ENCODE measurements around the gene FXYD1. TPM values are rescaled to one million over a fixed set of nuclear protein-coding genes. Genes with fewer than 3 reads are reported as not detected.
A peak's percentile ranks its signal among the peaks of the same experiment; 100 is the strongest.

Gene FXYD1
- total RNA-seq, 4 donors from 2014 or later: 215 to 235 (median 225) TPM

- peak overlapping the region in 3 of 4 donors; percentile 7 to 93 (median 75) for H3K27ac ChIP-seq
- no peaks in the 10 kb centered on the region for H3K36me3 ChIP-seq
- ATAC-seq (no peak), DNase-seq (no peak)
- intact Hi-C loops (cut with DNase I; ENCODE audit: low total_unique reads): no loop called here
- no peak for TF ChIP-seq CTCF (IDR thresholded peaks at IDR 0.05 in 4 of 5, conservative IDR thresholded peaks at IDR 0.05 in 1 of 5)
- TF ChIP-seq POLR2A (IDR thresholded peaks at IDR 0.05): no peak
- H3K4me3 ChIP-seq: no peak overlapping the region
- H3K9me3 ChIP-seq: no peaks in the 10 kb centered on the region
- no peaks in the 10 kb centered on the region for H3K27me3 ChIP-seq
- in situ Hi-C loops (cut with MboI; ENCODE audit: low sequenced_read_pairs in 4 of 4): no loop called here
- H3K4me1 ChIP-seq: peaks cover 19 to 35% of the 10 kb centered on the region in 2 donors
These were observed 19.5 kb upstream of the FXYD1 start for GRCh38 chr19:35119091-35119490.

- no peak for DNase-seq
- TF ChIP-seq POLR2A (IDR thresholded peaks at IDR 0.05): no peak
- peak overlapping the region; percentile 48 to 93 (median 83) for H3K27ac ChIP-seq
These were observed 19.0 kb upstream of the FXYD1 start for GRCh38 chr19:35119578-35120155.

GRCh38 chr19:35120492-35120891 lies 18.1 kb upstream of the FXYD1 start:
- in situ Hi-C loops (cut with MboI; ENCODE audit: low sequenced_read_pairs in 4 of 4): no loop called here
- intact Hi-C loops (cut with DNase I; ENCODE audit: low total_unique reads): no loop called here
- H3K36me3 ChIP-seq: no peaks in the 10 kb centered on the region
- H3K4me1 ChIP-seq: peaks cover 21 to 33% of the 10 kb centered on the region in 2 donors
- H3K27ac ChIP-seq: peak overlapping the region; percentile 60 to 93 (median 92)
- TF ChIP-seq POLR2A (IDR thresholded peaks at IDR 0.05) (no peak), CTCF (IDR thresholded peaks at IDR 0.05 in 4 of 5, conservative IDR thresholded peaks at IDR 0.05 in 1 of 5) (no peak)
- no peaks in the 10 kb centered on the region for H3K9me3 ChIP-seq
- no peaks in the 10 kb centered on the region for H3K27me3 ChIP-seq
- DNase-seq: peak in 1 of 2 donors; percentile 56
- ATAC-seq: peak; percentile 8
- H3K4me3 ChIP-seq: no peak overlapping the region

More at GRCh38 chr19:35119578-35120155, 19.0 kb upstream of the FXYD1 start:
- no peak for ATAC-seq
- H3K9me3 ChIP-seq: no peaks in the 10 kb centered on the region
- in situ Hi-C loops (cut with MboI; ENCODE audit: low sequenced_read_pairs in 4 of 4): no loop called here
- intact Hi-C loops (cut with DNase I; ENCODE audit: low total_unique reads): no loop called here
- peaks cover 19 to 33% of the 10 kb centered on the region in 2 donors for H3K4me1 ChIP-seq
- no peaks in the 10 kb centered on the region for H3K27me3 ChIP-seq
- H3K36me3 ChIP-seq: no peaks in the 10 kb centered on the region
- H3K4me3 ChIP-seq: no peak overlapping the region

GRCh38 chr19:35120898-35121297 lies 17.7 kb upstream of the FXYD1 start:
- DNase-seq: no peak
- intact Hi-C loops (cut with DNase I; ENCODE audit: low total_unique reads): no loop called here
- H3K4me1 ChIP-seq: peaks cover 21 to 37% of the 10 kb centered on the region in 2 donors
- TF ChIP-seq CTCF (IDR thresholded peaks at IDR 0.05 in 4 of 5, conservative IDR thresholded peaks at IDR 0.05 in 1 of 5): no peak
- no peak for TF ChIP-seq POLR2A (IDR thresholded peaks at IDR 0.05)
- H3K36me3 ChIP-seq: no peaks in the 10 kb centered on the region
- in situ Hi-C loops (cut with MboI; ENCODE audit: low sequenced_read_pairs in 4 of 4): no loop called here
- no peak overlapping the region for H3K4me3 ChIP-seq
- H3K27ac ChIP-seq: peak overlapping the region; percentile 60 to 93 (median 92)
- no peaks in the 10 kb centered on the region for H3K9me3 ChIP-seq
- H3K27me3 ChIP-seq: no peaks in the 10 kb centered on the region
- ATAC-seq: no peak

GRCh38 chr19:35122687-35123551 lies 15.7 kb upstream of the FXYD1 start:
- Histone ChIP-seq H3K4me1 (peaks cover 21 to 48% of the 10 kb centered on the region in 2 donors), H3K27me3 (no peaks in the 10 kb centered on the region), H3K4me3 (peak overlapping the region in 1 of 4 donors; percentile 68), H3K27ac (peak overlapping the region; percentile 91 to 93 (median 93)), H3K36me3 (no peaks in the 10 kb centered on the region), H3K9me3 (no peaks in the 10 kb centered on the region)
- ATAC-seq: no peak
- TF ChIP-seq CTCF (IDR thresholded peaks at IDR 0.05 in 4 of 5, conservative IDR thresholded peaks at IDR 0.05 in 1 of 5): no peak
- TF ChIP-seq POLR2A (IDR thresholded peaks at IDR 0.05): no peak
- intact Hi-C loops (cut with DNase I; ENCODE audit: low total_unique reads): no loop called here
- no peak for DNase-seq
- in situ Hi-C loops (cut with MboI; ENCODE audit: low sequenced_read_pairs in 4 of 4): no loop called here

All from gastrocnemius medialis (tissue), 4 donors.